ENCODE results near the gene RYR2. TPM values are rescaled to one million over a fixed set of nuclear protein-coding genes. Genes with fewer than 3 reads are reported as not detected.

RYR2 gene
- total and polyA plus RNA-seq, 2 of the 8 experiments (the other 6 are each of a cell fraction or from before 2014, with no cell fraction given), result 1.3 to 4.4 TPM

DNA sequence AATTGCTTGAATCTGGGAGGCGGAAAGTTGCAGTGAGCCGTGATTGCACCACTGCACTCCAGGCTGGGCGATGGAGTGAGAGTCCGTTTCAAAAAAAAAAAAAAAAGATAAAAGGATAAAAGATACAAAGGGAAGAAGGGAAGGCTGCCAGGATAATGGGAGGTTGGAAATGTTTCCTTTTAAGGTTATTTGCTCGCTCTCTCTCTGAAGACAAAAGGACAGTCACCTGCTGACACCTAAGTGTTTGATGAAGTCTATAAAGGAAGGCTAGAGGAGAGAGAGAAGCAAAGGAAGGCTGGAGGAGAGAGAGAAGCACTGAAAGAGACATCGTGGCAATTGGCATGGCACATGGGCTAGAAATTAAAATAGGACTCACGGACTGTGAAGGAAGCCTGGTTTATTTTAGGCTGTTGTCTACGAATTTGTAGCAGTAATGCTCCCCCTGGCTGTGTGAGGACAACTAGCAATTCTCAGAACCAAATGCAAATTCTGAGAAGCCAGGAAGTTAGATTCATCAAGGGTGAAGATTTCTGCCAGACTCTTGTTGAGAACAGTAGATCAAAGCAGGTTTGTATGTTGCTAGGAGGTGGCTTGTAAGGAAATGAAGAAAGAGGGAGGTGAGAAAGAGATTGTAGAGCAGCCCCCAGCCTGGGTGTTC is 694.5 kb downstream of the RYR2 start (continued):
- TF ChIP-seq CHD2 (IDR thresholded peaks at IDR 0.05; ENCODE audit: low read length) (no peak), FOSL1 (IDR thresholded peaks at IDR 0.05; ENCODE audit: insufficient read depth, low read depth, low read length) (no peak), HDAC2 (IDR thresholded peaks at IDR 0.05; ENCODE audit: borderline replicate concordance in 1 of 2, low read depth in 2 of 2, low read length in 2 of 2) (no peak), POLR2A (IDR thresholded peaks at IDR 0.05; ENCODE audit: control extremely low read depth in 1 of 2, low read depth in 2 of 2, low read length in 2 of 2) (no peak)
